A549 (cell line): ENCODE results near the gene HPF1. TPM values are rescaled to one million over a fixed set of nuclear protein-coding genes. Genes with fewer than 3 reads are reported as not detected.
"Not testable (repeated sequence)": the region's sequence is repeated elsewhere in the genome, so short reads cannot be mapped to it uniquely, and the experiment has no call there.

ENCODE experiments used
- ATAC-seq, 2 experiments: fragments of 200-7000 bp in 1 of 2; fragments of >200 bp in 1 of 2; cut with Nextera tagmentation in 1 of 2; cut with Tn5 transposase in 1 of 2; 3 replicates each; pipeline versions ENCODE4 v1.8.0 to v1.9.1; 2018 to 2020; ENCODE audit warnings: mild to moderate bottlenecking in 1 of 2, moderate library complexity in 1 of 2
- CTCF ChIA-PET: fragments of 300-600 bp; sonication (Branson Sonifier 250); formaldehyde crosslinking; extraction: SDS; loops from one replicate; lab custom pipeline; 2021; ENCODE audit warnings: antibody characterized with exemption, inconsistent platforms; lab: Yijun Ruan, JAX
- POLR2A ChIA-PET: fragments of 350-600 bp; formaldehyde crosslinking; extraction: SDS; loops from one replicate; lab custom pipeline; 2021; ENCODE audit warnings: antibody characterized with exemption, inconsistent platforms; lab: Yijun Ruan, JAX
- DNase-seq, 2 experiments: peaks; one replicate each; pipeline versions ENCODE4 v3.0.0 to v3.0.0-alpha.2; 2011 to 2016; ENCODE audit warnings: low read depth in 1 of 2, low spot score in 1 of 2
- FAIRE-seq: peaks from 2 replicates; lab custom pipeline; 2011; peaks lifted over from hg19 to GRCh38; lab: Jason Lieb, UNC
- H3K27ac ChIP-seq, 2 experiments: fragments of >200 bp; sonication (Bioruptor Twin); formaldehyde crosslinking; 3 replicates each; pipeline ENCODE4 v1.5.1; 2016 to 2017
- H3K4me1 ChIP-seq: fragments of >200 bp; sonication (Bioruptor Twin); formaldehyde crosslinking; 3 replicates; pipeline ENCODE4 v1.6.1; 2016
- H3K4me2 ChIP-seq: fragments of >200 bp; sonication (Bioruptor Twin); formaldehyde crosslinking; 3 replicates; pipeline ENCODE4 v1.6.1; 2016
- H3K4me3 ChIP-seq: fragments of >200 bp; sonication (Bioruptor Twin); formaldehyde crosslinking; 3 replicates; pipeline ENCODE4 v1.5.1; 2016
- H3K9me3 ChIP-seq: fragments of >200 bp; sonication (Bioruptor Twin); formaldehyde crosslinking; 3 replicates; pipeline ENCODE4 v1.6.1; 2016
- CBX2 ChIP-seq: fragments of 200-600 bp; sonication (generic); IDR thresholded peaks from 2 replicates; pipeline ENCODE4 v1.6.1; 2016; ENCODE audit warnings: low read depth, mild to moderate bottlenecking, borderline replicate concordance
- EHMT2 ChIP-seq: fragments of 200-600 bp; sonication (generic); IDR thresholded peaks from 2 replicates; pipeline ENCODE4 v1.6.1; 2016; ENCODE audit warnings: antibody characterized with exemption, low read depth, mild to moderate bottlenecking, moderate library complexity
- EP300 ChIP-seq, 2 experiments: fragments of >200 bp; sonication (Bioruptor Twin); formaldehyde crosslinking; IDR thresholded peaks; 2 replicates in 1 of 2; 3 replicates in 1 of 2; pipeline ENCODE4 v1.6.1; 2016 to 2017
- FOXS1 ChIP-seq: fragments of 250-450 bp; sonication (Bioruptor Pico); IDR thresholded peaks from 2 replicates; pipeline ENCODE4 v1.5.0; 2020; ENCODE audit warnings: mild to moderate bottlenecking, moderate library complexity
- GATA3 ChIP-seq: IDR thresholded peaks from 2 replicates; pipeline ENCODE4 v1.6.1; 2012; ENCODE audit warnings: borderline replicate concordance
- HEYL ChIP-seq: fragments of 250-450 bp; sonication (Bioruptor Pico); IDR thresholded peaks from 2 replicates; pipeline ENCODE4 v1.8.0; 2021; ENCODE audit warnings: mild to moderate bottlenecking, moderate library complexity
- HOXB13 ChIP-seq: fragments of 250-450 bp; sonication (Bioruptor Pico); IDR thresholded peaks from 2 replicates; pipeline ENCODE4 v1.5.0; 2020; ENCODE audit warnings: low read depth, mild to moderate bottlenecking, moderate library complexity
- JUNB ChIP-seq: fragments of >200 bp; sonication (Bioruptor Twin); formaldehyde crosslinking; IDR thresholded peaks from 2 replicates; pipeline ENCODE4 v1.6.1; 2016
- KDM1A ChIP-seq: fragments of 200-600 bp; sonication (generic); IDR thresholded peaks from 2 replicates; pipeline ENCODE4 v1.6.1; 2016; ENCODE audit warnings: low read depth, mild to moderate bottlenecking
- KDM5A ChIP-seq: fragments of 200-600 bp; sonication (generic); IDR thresholded peaks from 2 replicates; pipeline ENCODE4 v1.6.1; 2016; ENCODE audit warnings: antibody characterized with exemption, mild to moderate bottlenecking
- MAFK ChIP-seq: fragments of 450-650 bp; IDR thresholded peaks from 2 replicates; pipeline ENCODE4 v1.6.1; 2014; ENCODE audit not compliant: partially characterized antibody
- MYC ChIP-seq: IDR thresholded peaks from 2 replicates; pipeline ENCODE4 v1.6.1; 2012; ENCODE audit warnings: mild to moderate bottlenecking, inconsistent platforms, low read length, improper control_type of control experiment, borderline replicate concordance
- NFE2L2 ChIP-seq: fragments of 150-350 bp; conservative IDR thresholded peaks from 2 replicates; pipeline ENCODE4 v1.6.1; 2014; ENCODE audit warnings: low read length
- POLR2A ChIP-seq: IDR thresholded peaks from 2 replicates; pipeline ENCODE4 v1.6.1; 2012; ENCODE audit warnings: mild to moderate bottlenecking, low read length
- RARB ChIP-seq: fragments of 250-450 bp; sonication (Bioruptor Pico); IDR thresholded peaks from 2 replicates; pipeline ENCODE4 v1.8.0; 2021; ENCODE audit warnings: mild to moderate bottlenecking, moderate library complexity
- TP53 ChIP-seq: fragments of 250-450 bp; sonication (Bioruptor Pico); IDR thresholded peaks from 2 replicates; pipeline ENCODE4 v1.5.0; 2021; ENCODE audit warnings: mild to moderate bottlenecking, moderate library complexity
- ZNF302 ChIP-seq: fragments of 250-450 bp; sonication (Bioruptor Pico); IDR thresholded peaks from 2 replicates; pipeline ENCODE4 v1.9.0; 2021; ENCODE audit warnings: inconsistent platforms, mild to moderate bottlenecking, moderate library complexity
- WGBS: methylation state at CpG from one replicate; pipeline ENCODE4 v1.1.6; 2017; ENCODE audit errors: missing lambda C conversion rate; 5-methylcytosine and 5-hydroxymethylcytosine counted together
- polyA plus RNA-seq, 4 experiments: library from polyadenylated mRNA; depleted of rRNA in 3 of 4; stranded (reverse); fragments of >200 nt; fragmentation: RNase III in 1 of 4; extraction: RNeasy Plus Mini Kit Qiagen cat#74134 plus additional on column Dnase treatment in 1 of 4; gene quantifications; 2 replicates in 3 of 4; 3 replicates in 1 of 4; pipeline ENCODE4 v1.2.3, GENCODE V29; 2011 to 2017
- TF ChIP-seq, protein P1 (sequence below): IDR thresholded peaks from 2 replicates; pipeline ENCODE4 v1.6.1; 2012; ENCODE audit warnings: low read depth, borderline replicate concordance
- TF ChIP-seq, protein P2 (sequence below): IDR thresholded peaks from 2 replicates; pipeline ENCODE4 v1.6.1; 2012
- TF ChIP-seq, protein P3 (sequence below): fragments of 450-650 bp; IDR thresholded peaks from 2 replicates; pipeline ENCODE4 v1.6.1; 2014; ENCODE audit warnings: antibody characterized with exemption

The HPF1 gene
- polyA plus RNA-seq, 2 of the 4 experiments (the other 2 are of a cell fraction): 23.4 to 33.7 TPM

DNA sequence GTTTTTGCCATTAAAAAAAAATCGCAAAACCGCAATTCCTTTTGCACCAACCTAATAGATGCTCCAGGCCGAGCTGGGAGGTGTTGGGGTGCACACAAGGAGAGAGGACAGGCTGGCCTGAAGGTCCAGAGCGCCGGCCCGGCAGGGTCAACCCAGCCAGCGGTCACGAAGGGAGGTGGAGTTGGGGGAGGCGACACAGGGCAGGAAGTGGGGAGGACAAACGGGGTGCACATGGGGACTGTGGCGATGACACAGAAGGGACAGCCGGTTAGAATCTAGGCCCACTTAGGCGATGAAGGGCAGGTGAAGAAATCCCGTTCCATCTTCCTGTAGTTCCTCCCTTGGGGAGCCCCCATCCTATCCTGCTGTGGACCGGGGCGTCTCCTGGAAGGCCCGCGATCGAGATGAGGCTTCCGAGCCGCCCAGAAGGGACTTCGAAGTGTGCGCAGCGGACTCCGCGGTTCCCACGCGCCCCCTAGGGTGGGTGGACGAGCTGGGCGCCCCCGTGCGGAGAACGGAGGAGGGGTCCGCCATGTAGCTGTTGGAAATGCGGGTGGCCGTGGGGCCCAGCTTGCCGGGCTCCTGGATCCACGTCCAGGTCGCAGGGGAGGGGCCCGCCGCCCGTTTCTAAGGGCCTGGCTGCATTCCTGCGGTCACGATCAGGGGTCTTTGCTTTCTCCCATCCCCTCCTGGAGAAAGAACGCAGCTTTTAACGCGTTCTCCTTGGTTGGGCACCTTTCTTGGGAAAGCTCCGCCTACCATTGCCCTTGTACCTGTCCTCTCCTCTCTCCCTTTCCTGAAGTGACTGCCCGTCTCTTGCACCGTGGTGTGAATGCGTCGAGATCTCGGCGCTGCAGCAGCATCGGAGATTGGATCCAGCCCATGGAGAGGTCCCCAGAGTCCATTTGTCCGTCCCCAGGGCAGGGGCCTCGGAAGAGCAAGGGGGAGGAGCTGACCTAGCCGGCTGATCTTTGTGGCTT is 17.0 kb upstream of the HPF1 start:
- Histone ChIP-seq H3K4me3 (no peak overlapping the region), H3K4me2 (no peak overlapping the region), H3K9me3 (no peaks in the 10 kb centered on the region), H3K27ac (no peak overlapping the region), H3K4me1 (no peaks in the 10 kb centered on the region)
- TF ChIP-seq, protein P1, sequence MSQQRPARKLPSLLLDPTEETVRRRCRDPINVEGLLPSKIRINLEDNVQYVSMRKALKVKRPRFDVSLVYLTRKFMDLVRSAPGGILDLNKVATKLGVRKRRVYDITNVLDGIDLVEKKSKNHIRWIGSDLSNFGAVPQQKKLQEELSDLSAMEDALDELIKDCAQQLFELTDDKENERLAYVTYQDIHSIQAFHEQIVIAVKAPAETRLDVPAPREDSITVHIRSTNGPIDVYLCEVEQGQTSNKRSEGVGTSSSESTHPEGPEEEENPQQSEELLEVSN: no peak
- TF ChIP-seq HOXB13 (CRISPR knock-in tag) (no peak), HEYL (CRISPR knock-in tag) (no peak), MAFK (no peak), POLR2A (no peak), EHMT2 (no peak), NFE2L2 (no peak), FOXS1 (CRISPR knock-in tag) (no peak)
- TF ChIP-seq, protein P2, sequence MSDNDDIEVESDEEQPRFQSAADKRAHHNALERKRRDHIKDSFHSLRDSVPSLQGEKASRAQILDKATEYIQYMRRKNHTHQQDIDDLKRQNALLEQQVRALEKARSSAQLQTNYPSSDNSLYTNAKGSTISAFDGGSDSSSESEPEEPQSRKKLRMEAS: no peak
- CTCF ChIA-PET: no interaction called here
- ATAC-seq (no peak), FAIRE-seq (no peak), DNase-seq (no peak)
- POLR2A ChIA-PET: no interaction called here
- WGBS: 82% methylated on average over 33 of the region's 58 CpGs

DNA sequence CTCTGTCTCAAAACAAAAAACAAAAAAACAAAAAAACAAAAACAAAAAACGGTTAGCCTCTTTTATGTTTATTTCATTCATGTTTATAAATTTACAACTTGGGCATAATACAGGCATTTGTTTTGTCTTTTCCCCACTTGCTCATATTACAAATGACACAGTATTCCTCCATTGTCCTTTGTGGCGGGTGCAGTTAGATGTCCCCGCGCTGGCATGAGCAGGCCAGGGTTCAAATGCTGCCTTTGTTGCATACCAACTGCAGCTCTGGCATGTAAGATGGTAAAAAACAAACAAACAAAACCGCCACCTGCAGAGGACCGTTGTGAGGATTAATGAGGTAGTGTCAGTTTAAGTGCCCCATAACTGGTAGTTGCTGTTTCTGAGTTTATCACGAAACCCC is 16.1 kb upstream of the HPF1 start:
- no peak for DNase-seq
- Histone ChIP-seq H3K4me2 (no peak overlapping the region), H3K9me3 (no peaks in the 10 kb centered on the region), H3K27ac (no peak overlapping the region)
- FAIRE-seq: no peak
- ATAC-seq: no peak
- TF ChIP-seq, protein P3, sequence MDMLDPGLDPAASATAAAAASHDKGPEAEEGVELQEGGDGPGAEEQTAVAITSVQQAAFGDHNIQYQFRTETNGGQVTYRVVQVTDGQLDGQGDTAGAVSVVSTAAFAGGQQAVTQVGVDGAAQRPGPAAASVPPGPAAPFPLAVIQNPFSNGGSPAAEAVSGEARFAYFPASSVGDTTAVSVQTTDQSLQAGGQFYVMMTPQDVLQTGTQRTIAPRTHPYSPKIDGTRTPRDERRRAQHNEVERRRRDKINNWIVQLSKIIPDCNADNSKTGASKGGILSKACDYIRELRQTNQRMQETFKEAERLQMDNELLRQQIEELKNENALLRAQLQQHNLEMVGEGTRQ: no peak
- TF ChIP-seq EP300 (IDR thresholded peaks at IDR 0.05) (no peak), JUNB (no peak), GATA3 (no peak), NFE2L2 (no peak), CBX2 (no peak), MYC (no peak), KDM1A (no peak), ZNF302 (CRISPR knock-in tag) (no peak), KDM5A (no peak), RARB (no peak), TP53 (no peak)
- TF ChIP-seq, all 56 proteins: peak for 0
- CTCF ChIA-PET: no interaction called here
- Histone ChIP-seq H3K4me3 (no peak overlapping the region), H3K4me1 (no peaks in the 10 kb centered on the region)
- WGBS: 60% methylated on average over 7 of the region's 7 CpGs
- POLR2A ChIA-PET: no interaction called here

DNA sequence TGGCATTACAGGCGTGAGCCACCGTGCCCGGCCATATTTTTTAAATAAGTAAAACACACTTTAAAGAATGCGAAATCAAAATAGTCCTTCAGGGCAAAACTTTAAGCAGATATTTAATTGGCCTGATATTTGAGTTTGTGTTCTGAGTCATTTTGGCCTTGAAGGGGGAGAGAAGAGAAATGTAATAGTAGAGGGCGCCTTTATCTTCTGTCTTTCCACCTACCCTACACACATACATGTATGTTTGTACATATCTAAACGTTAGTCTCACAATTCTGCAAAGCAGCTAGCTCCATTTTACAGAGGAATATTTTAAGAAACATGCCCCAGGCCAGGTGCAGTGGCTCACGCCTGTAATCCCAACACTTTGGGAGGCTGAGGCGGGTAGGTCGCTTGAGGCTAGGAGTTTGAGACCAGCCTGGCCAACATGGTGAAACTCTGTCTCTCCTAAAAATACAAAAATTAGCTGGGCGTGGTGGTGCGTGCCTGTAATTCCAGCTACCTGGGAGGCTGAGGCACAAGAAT is 13.9 kb upstream of the HPF1 start:
- H3K4me1 ChIP-seq, DNase-seq, POLR2A ChIA-PET, H3K27ac ChIP-seq, H3K4me3 ChIP-seq, FAIRE-seq, H3K4me2 ChIP-seq, ATAC-seq, CTCF ChIA-PET, H3K9me3 ChIP-seq: not testable (repeated sequence)
- WGBS: 77% methylated on average over 9 of the region's 11 CpGs
